Psoas muscle (tissue), 8 donors: ENCODE results near the gene TNNC1. TPM values are rescaled to one million over a fixed set of nuclear protein-coding genes. Genes with fewer than 3 reads are reported as not detected.
A peak's percentile ranks its signal among the peaks of the same experiment; 100 is the strongest.

Experiments used
- ATAC-seq, 4 donors: fragments of 200-7000 bp; cut with Tn5 transposase; one replicate each; pipeline ENCODE4 v1.9.1; 2020; ENCODE audit warnings: moderate library complexity in 3 of 4, mild to moderate bottlenecking in 2 of 4
- DNase-seq, 2 donors: peaks; one replicate each; pipeline ENCODE4 v3.0.0-alpha.2; 2020
- H3K27ac ChIP-seq: fragments of 200-600 bp; one replicate; pipeline ENCODE4 v1.8.0; 2022
- H3K27me3 ChIP-seq, 3 donors: fragments of 200-600 bp in 1 of 3; one replicate each; pipeline versions ENCODE4 v1.6.1 to v1.8.0; 2013 to 2022; ENCODE audit warnings: low read length in 2 of 3, mild to moderate bottlenecking in 2 of 3, moderate library complexity in 1 of 3; ENCODE audit not compliant: insufficient read depth in 3 of 3
- H3K36me3 ChIP-seq, 2 donors: fragments of 200-600 bp in 1 of 2; one replicate each; pipeline versions ENCODE4 v1.6.1 to v1.8.0; 2013 to 2022; ENCODE audit warnings: low read depth in 1 of 2, mild to moderate bottlenecking in 1 of 2, moderate library complexity in 1 of 2; ENCODE audit not compliant: insufficient read depth in 1 of 2
- H3K4me1 ChIP-seq: fragments of 200-600 bp; one replicate; pipeline ENCODE4 v1.8.0; 2022
- H3K4me3 ChIP-seq: fragments of 200-600 bp; one replicate; pipeline ENCODE4 v1.8.0; 2022; ENCODE audit warnings: mild to moderate bottlenecking
- H3K9me3 ChIP-seq: fragments of 200-600 bp; one replicate; pipeline ENCODE4 v1.8.0; 2022
- CTCF ChIP-seq: fragments of 200-600 bp; IDR thresholded peaks from one replicate; pipeline ENCODE4 v1.8.0; 2022; ENCODE audit warnings: antibody characterized with exemption
- WGBS, 3 donors: extraction: QIAGEN DNeasy Blood & Tissue Kit; methylation state at CpG; one replicate each; pipeline versions ENCODE4 v1.1.6 to v1.1.7; 2013; 5-methylcytosine and 5-hydroxymethylcytosine counted together
- intact Hi-C, 2 donors: fragments of 100-400 bp; cut with DNase I; formaldehyde crosslinking; loops; one replicate each; pipeline versions ENCODE4 v1.11.0 to v1.14.2; 2022
- polyA plus RNA-seq, 3 donors: library from polyadenylated mRNA; stranded (reverse); fragments of 200-250 nt; gene quantifications; one replicate each; pipeline ENCODE4 v1.2.3, GENCODE V29; 2013
- total RNA-seq, 4 donors: library from RNA; stranded (reverse); fragmentation: NEBNext Ultra II Directional in 2 of 4; extraction: Animal tissue kit (Norgen Biotek cat#: 25700) in 2 of 4; gene quantifications; one replicate each; pipeline versions ENCODE4 v1.2.1 to v1.2.4, GENCODE V29; 2021 to 2023
- donor health status: healthy with polysubstance abuse.
- donor health status: DM: no; HTN: no; CAD: no; lungs with moderate emphysema.
- donor health status: Bipolar disorder and iron deficiency.
- donor health status: healthy.
- donor health status: DM: yes; HTN: yes; CAD: no.
- donor health status: DM: no; HTN: no; CAD: no.
- donor health status: DM: no; HTN: no; CAD: no.
- donor health status: DM: yes; HTN: yes; CAD: no.

The TNNC1 gene
- total and polyA plus RNA-seq, 7 donors = 4,153 to 7,172 (median 6,385) TPM

- WGBS, 3 donors = 48 to 51% (median 50%) methylated on average over 11 to 12 of the region's 12 CpGs
- intact Hi-C loops = loop anchor here in 1 of 2 donors (1.0 to 2.0 kb wide), 2 partner anchors 19 to 217 kb away; no protein-coding TSS in a partner anchor
- no peak for TF ChIP-seq CTCF
Measured at GRCh38 chr3:52447512-52448355, 6.1 kb downstream of the TNNC1 start.

GRCh38 chr3:52446631-52447511, 7.0 kb downstream of the TNNC1 start:
- DNase-seq (peak; percentile 67 to 80), ATAC-seq (peak; percentile 29 to 59 (median 48))
- no peaks in the 10 kb centered on the region for H3K36me3 ChIP-seq
- no peak overlapping the region for H3K4me3 ChIP-seq
- peak; percentile 100 for TF ChIP-seq CTCF
- no peaks in the 10 kb centered on the region for H3K27me3 ChIP-seq
- H3K27ac ChIP-seq = peak overlapping the region; percentile 6
- intact Hi-C loops = loop anchor here in 1 of 2 donors (1.0 to 2.0 kb wide), 2 partner anchors 19 to 216 kb away; no protein-coding TSS in a partner anchor
- 33 to 37% (median 33%) methylated on average over 13 of the region's 13 CpGs for WGBS, 3 donors
- H3K9me3 ChIP-seq = no peaks in the 10 kb centered on the region
- H3K4me1 ChIP-seq = peaks cover 13% of the 10 kb centered on the region

More at GRCh38 chr3:52447512-52448355, 6.1 kb downstream of the TNNC1 start:
- Histone ChIP-seq H3K36me3 (no peaks in the 10 kb centered on the region), H3K4me3 (no peak overlapping the region), H3K27ac (peak overlapping the region; percentile 90), H3K4me1 (peaks cover 18% of the 10 kb centered on the region), H3K27me3 (no peaks in the 10 kb centered on the region), H3K9me3 (no peaks in the 10 kb centered on the region)
- DNase-seq (peak in 1 of 2 donors; percentile 40), ATAC-seq (no peak)

GRCh38 chr3:52446042-52446441, 7.8 kb downstream of the TNNC1 start:
- no peak for TF ChIP-seq CTCF
- WGBS, 3 donors = 89 to 93% (median 89%) methylated on average over 4 of the region's 4 CpGs
- H3K36me3 ChIP-seq = no peaks in the 10 kb centered on the region
- peak overlapping the region; percentile 6 for H3K27ac ChIP-seq
- H3K4me1 ChIP-seq = peaks cover 13% of the 10 kb centered on the region
- H3K4me3 ChIP-seq = no peak overlapping the region
- no peak for DNase-seq
- no peaks in the 10 kb centered on the region for H3K27me3 ChIP-seq
- intact Hi-C loops = loop anchor here in 1 of 2 donors (2.0 kb wide), 1 partner anchor 215 kb away; no protein-coding TSS in a partner anchor
- ATAC-seq = peak in 2 of 4 donors; percentile 1 to 4
- H3K9me3 ChIP-seq = no peaks in the 10 kb centered on the region

- Histone ChIP-seq H3K36me3 (no peaks in the 10 kb centered on the region), H3K9me3 (no peaks in the 10 kb centered on the region), H3K4me3 (peak within 1 kb of the TSS; percentile 57), H3K27ac (peak within 1 kb of the TSS; percentile 6), H3K4me1 (peaks cover 13% of the 10 kb centered on the region), H3K27me3 (no peaks in the 10 kb centered on the region)
- intact Hi-C loops = no loop called here
- WGBS, 3 donors = 17 to 22% (median 19%) methylated on average over 18 to 19 of the region's 19 CpGs
- ATAC-seq (peak; percentile 61 to 71 (median 66)), DNase-seq (peak; percentile 74 to 87)
- TF ChIP-seq CTCF = peak; percentile 69
Measured at GRCh38 chr3:52444860-52445793, 8.7 kb downstream of the TNNC1 start, which contains the start of gene SEMA3G. TSS of gene SEMA3G (minus strand) at chr3:52445103. CDS start at chr3:52445027, 76 bp downstream.
